ENCODE results near the gene S100A3.
"Not testable (repeated sequence)": the region's sequence is repeated elsewhere in the genome, so short reads cannot be mapped to it uniquely, and the experiment has no call there.

The S100A3 gene

DNA sequence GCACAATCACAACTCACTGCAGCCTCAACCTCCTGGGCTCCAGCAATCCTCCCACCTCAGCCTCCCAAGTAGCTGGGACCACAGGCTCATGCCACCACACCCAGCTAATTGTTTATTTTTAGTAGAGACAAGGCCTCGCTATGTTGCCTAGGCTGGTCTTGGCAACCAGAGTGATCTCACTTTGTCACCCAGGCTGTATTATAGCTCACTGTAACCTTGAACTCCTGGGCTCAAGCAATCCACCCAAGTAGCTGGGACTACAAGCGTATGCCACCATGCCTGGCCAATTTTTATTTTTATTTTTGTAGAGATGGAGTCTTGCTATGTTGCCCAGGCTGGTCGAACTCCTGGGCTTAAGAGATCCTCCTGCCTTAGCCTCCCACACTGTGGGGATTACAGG, 13.0 kb upstream of the S100A3 start:
- not testable (repeated sequence) for DNase-seq (ENCODE audit: low spot score in 2 of 2); H3K9me3 Mint-ChIP-seq; H3K4me3 Mint-ChIP-seq; ATAC-seq; H3K36me3 Mint-ChIP-seq
- H3K27ac Mint-ChIP-seq, result peak overlapping the region; percentile 83
- peaks cover 20% of the 10 kb centered on the region for H3K4me1 Mint-ChIP-seq

GRCh38 chr1:153561466-153561985, 12.5 kb upstream of the S100A3 start:
- H3K27ac Mint-ChIP-seq, result peak overlapping the region; percentile 83
- ATAC-seq (no peak), DNase-seq (ENCODE audit: low spot score in 2 of 2) (no peak)
- H3K36me3 Mint-ChIP-seq, result peaks cover 6% of the 10 kb centered on the region
- H3K4me1 Mint-ChIP-seq, result peaks cover 15% of the 10 kb centered on the region
- H3K9me3 Mint-ChIP-seq, result no peaks in the 10 kb centered on the region
- no peak overlapping the region for H3K4me3 Mint-ChIP-seq

DNA sequence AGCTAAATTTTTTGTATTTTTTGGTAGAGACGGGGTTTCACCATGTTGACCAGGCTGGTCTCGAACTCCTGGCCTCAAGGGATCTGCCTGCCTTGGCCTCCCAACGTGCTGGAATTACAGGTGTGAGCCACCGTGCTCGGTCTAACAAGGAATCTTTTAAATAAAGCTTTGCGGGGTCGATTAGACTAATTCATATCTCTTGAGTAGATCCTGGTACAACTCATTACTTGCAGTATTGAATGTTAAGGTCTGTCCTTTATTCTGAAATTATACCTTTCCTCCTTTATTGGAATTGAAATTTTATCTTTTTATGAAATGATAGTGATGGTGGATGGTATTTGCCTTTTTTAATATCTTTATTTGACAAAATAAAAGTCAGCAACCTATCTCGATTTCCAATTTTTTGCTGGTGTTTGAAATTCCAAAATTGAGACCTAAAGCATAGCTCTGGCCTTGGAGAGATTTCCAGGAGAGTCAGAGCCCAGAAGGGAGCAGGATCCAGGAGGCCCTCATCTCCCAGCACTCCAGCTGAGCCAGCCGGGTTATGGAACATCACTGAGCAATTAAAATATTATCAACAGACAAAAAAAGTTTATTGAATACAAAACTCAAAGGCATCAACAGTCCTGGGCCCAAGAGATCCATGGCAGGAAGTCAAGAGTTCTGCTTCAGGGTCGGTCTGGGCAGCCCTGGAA, 11.9 kb upstream of the S100A3 start:
- Mint-ChIP-seq H3K27ac (peak overlapping the region; percentile 83), H3K4me3 (no peak overlapping the region), H3K36me3 (peaks cover 4% of the 10 kb centered on the region), H3K9me3 (no peaks in the 10 kb centered on the region), H3K4me1 (peaks cover 9% of the 10 kb centered on the region)
- no peak for ATAC-seq
- DNase-seq (ENCODE audit: low spot score in 2 of 2), result no peak

DNA sequence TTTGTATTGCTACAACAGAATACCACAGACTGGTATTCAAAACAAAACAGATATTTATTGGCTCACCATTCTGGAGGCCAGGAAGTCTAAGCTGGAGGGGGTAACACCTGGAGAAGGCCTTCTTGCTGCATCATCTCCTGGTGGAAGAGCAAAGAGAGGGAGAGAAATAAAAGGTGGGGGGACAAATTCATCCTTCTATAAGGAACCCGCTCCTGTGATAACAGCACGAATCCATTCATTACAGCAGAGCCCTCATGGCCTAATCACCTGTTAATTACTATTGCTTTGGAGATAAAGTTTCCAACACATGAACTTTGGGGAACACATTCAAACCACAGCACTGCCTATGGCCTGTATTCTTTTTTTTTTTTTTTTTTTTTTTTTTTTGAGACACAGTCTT, 11.2 kb upstream of the S100A3 start:
- Mint-ChIP-seq H3K9me3 (no peaks in the 10 kb centered on the region), H3K4me1 (peaks cover 3% of the 10 kb centered on the region), H3K4me3 (no peak overlapping the region), H3K27ac (no peak overlapping the region), H3K36me3 (no peaks in the 10 kb centered on the region)
- DNase-seq (ENCODE audit: low spot score in 2 of 2) (no peak), ATAC-seq (no peak)

DNA sequence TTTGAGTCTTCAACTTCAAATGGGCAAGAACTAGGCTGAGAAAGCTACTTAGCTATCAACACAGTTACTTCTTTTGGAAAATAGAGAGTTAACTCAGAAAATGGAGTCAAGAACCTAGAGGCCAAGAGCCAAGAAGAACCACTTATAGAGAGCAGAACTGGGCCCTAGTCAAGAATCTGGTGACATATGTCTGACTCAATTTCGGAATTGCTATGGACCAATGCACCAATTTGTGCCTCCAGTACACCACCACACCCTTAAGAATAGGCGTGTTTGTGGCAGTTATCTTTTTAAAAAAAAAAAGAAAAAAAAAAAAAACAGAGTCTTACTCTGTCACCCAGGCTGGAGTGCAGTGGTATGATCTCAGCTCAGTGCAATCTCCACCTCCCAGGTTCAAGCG, 8.8 kb upstream of the S100A3 start:
- H3K4me3 Mint-ChIP-seq, result no peak overlapping the region

DNA sequence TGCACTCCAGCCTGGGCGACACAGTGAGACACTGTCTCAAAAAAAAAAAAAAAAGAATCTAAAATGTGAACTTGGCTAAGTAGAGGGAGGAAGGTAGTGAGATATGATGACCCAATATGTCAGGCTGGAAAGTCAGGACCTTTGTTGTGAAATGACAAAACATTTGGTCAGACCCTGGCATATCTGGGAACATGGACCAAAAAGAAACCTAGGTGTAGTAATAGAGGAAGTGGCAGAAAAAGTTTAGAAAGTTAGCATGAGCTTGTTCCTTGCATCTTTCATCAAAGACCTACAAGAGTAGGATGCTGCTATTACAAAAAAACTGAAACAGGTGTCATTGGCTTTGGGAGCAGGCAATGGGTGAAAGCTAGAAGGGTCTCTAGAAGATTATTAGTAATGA, 7.3 kb upstream of the S100A3 start:
- ATAC-seq (no peak), DNase-seq (ENCODE audit: low spot score in 2 of 2) (no peak)
- no peak overlapping the region for H3K4me3 Mint-ChIP-seq
- H3K27ac Mint-ChIP-seq, result no peak overlapping the region
- peaks cover 10% of the 10 kb centered on the region for H3K4me1 Mint-ChIP-seq
- no peaks in the 10 kb centered on the region for H3K9me3 Mint-ChIP-seq
- H3K36me3 Mint-ChIP-seq, result peaks cover 4% of the 10 kb centered on the region

More for the DNA sequence above, 8.8 kb upstream of the S100A3 start:
- DNase-seq (ENCODE audit: low spot score in 2 of 2) (no peak), ATAC-seq (no peak)
- H3K4me1 Mint-ChIP-seq, result peaks cover 10% of the 10 kb centered on the region
- no peaks in the 10 kb centered on the region for H3K36me3 Mint-ChIP-seq
- no peaks in the 10 kb centered on the region for H3K9me3 Mint-ChIP-seq
- no peak overlapping the region for H3K27ac Mint-ChIP-seq

GRCh38 chr1:153553830-153554541, 4.9 kb upstream of the S100A3 start:
- peaks cover 11% of the 10 kb centered on the region for H3K4me1 Mint-ChIP-seq
- H3K27ac Mint-ChIP-seq, result peak overlapping the region; percentile 74
- no peaks in the 10 kb centered on the region for H3K9me3 Mint-ChIP-seq
- ATAC-seq, result no peak
- peaks cover 4% of the 10 kb centered on the region for H3K36me3 Mint-ChIP-seq
- DNase-seq (ENCODE audit: low spot score in 2 of 2), result no peak
- no peak overlapping the region for H3K4me3 Mint-ChIP-seq

GRCh38 chr1:153553096-153553495, 4.0 kb upstream of the S100A3 start:
- H3K4me3 Mint-ChIP-seq, result no peak overlapping the region
- peaks cover 4% of the 10 kb centered on the region for H3K36me3 Mint-ChIP-seq
- ATAC-seq (no peak), DNase-seq (ENCODE audit: low spot score in 2 of 2) (no peak)
- peak overlapping the region; percentile 74 for H3K27ac Mint-ChIP-seq
- H3K4me1 Mint-ChIP-seq, result peaks cover 20% of the 10 kb centered on the region
- H3K9me3 Mint-ChIP-seq, result no peaks in the 10 kb centered on the region

DNA sequence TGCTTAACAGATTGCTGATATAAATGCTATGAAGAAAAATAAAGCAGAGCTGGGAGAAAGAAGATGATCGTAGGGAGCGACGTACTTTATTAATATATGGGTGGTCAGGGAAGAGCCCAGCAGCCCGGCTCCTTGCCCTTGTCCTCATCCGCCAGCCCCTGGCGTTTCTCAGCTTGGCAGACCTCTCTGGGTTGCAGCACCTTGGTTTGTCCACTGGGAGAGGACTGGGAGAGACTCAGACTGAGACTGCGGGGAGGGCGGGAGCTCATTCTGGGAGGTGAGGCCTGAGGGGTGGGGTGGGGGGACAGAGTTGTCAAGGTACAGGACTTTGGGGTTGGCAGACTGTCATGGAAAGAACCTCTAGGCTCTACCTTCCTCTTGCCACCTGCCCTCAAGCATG, 3.3 kb upstream of the S100A3 start:
- ATAC-seq, result no peak
- no peak overlapping the region for H3K27ac Mint-ChIP-seq
- H3K9me3 Mint-ChIP-seq, result no peaks in the 10 kb centered on the region
- no peak for DNase-seq (ENCODE audit: low spot score in 2 of 2)
- peaks cover 27% of the 10 kb centered on the region for H3K4me1 Mint-ChIP-seq
- H3K36me3 Mint-ChIP-seq, result peaks cover 4% of the 10 kb centered on the region
- no peak overlapping the region for H3K4me3 Mint-ChIP-seq

DNA sequence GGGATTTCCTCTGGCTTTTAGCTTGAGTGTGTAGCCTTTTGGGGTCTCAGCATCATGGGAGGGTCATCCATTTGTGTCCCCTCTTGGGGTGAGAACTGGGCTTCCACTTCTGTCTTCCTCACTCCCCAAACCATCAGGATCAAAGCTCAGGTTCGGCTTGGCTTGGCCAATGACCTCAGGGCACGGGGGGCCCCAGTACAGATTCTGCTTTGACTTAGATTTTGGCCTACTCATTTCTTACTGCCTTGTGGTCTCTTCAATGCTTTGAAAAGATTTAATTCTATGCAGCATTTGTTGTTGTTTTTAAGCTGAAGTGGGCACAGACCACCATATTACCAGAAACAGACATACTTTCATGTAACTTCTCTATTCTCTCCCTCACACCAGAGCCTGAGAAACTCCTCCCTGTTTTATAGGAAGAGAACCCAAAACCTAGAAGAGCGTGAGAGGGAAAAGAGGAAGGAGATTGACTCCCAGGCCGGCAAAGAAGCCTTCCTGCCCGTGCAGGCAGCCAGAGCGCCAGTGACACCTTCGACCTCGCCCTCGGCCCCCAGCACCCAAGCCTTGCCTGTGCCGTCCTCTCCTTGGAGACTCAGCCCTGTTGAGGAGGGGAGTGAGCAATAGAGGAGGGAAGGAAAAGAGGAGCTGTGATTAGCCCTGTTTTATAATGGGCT, 1.9 kb upstream of the S100A3 start:
- Mint-ChIP-seq H3K27ac (no peak overlapping the region), H3K36me3 (peaks cover 5% of the 10 kb centered on the region), H3K4me3 (no peak overlapping the region), H3K4me1 (peaks cover 39% of the 10 kb centered on the region), H3K9me3 (no peaks in the 10 kb centered on the region)
- DNase-seq (ENCODE audit: low spot score in 2 of 2), result no peak
- no peak for ATAC-seq

DNA sequence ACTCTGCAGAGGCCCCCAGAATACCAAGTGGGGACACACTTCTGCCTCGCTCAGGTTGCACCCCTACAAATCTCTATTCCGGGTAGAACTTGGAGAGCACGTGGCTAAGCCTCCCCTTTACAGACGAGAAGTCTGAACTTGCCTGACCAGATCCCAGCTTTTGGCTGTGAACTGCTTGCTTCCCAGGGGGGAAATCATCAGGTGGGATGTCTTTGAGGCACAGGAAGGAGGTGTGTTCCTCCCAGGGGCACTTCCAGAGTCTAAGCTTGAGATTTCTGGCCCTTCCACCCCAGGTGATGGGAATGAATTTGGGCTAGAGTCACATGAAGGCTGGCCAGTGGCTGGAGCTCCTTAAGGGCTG, 1.3 kb upstream of the S100A3 start:
- no peak for ATAC-seq
- DNase-seq (ENCODE audit: low spot score in 2 of 2), result no peak
- H3K9me3 Mint-ChIP-seq, result no peaks in the 10 kb centered on the region
- peaks cover 45% of the 10 kb centered on the region for H3K4me1 Mint-ChIP-seq
- peaks cover 11% of the 10 kb centered on the region for H3K36me3 Mint-ChIP-seq
- H3K4me3 Mint-ChIP-seq, result no peak overlapping the region
- peak overlapping the region; percentile 20 for H3K27ac Mint-ChIP-seq

DNA sequence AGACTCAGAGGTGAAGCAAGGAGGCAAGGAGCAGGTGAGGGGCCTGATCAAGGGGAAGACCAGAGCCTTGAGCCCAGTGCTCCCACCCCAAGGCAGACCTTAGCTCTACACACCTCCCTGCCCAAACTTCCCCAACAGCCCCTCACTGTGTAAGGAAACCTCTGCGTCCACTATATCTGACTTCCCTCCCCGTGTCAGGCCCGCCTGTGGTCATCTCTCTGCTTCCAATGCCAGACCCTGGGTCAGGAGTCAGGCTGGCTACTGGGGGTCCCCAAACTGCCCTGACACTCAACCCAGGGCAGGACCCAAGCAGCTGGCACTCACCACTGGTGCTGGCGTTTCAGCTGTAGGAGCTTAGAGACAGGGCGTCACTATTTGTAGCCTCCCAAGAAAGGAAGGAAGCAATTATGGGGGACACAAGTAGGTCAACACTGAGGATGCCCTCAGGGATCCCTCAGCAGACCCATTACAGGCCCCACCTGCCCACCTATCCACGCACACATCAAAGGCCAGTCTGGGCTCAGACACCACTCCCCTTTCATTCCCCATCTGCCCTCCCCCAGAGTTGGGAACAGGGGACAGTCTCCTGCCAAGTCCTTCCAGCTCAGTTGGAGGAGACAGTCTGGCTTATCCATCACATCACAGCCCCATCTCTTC, 811 bp upstream of the S100A3 start:
- H3K4me1 Mint-ChIP-seq, result peaks cover 50% of the 10 kb centered on the region
- H3K36me3 Mint-ChIP-seq, result peaks cover 16% of the 10 kb centered on the region
- ATAC-seq, result no peak
- no peaks in the 10 kb centered on the region for H3K9me3 Mint-ChIP-seq
- H3K27ac Mint-ChIP-seq, result peak overlapping the region; percentile 20
- no peak overlapping the region for H3K4me3 Mint-ChIP-seq
- no peak for DNase-seq (ENCODE audit: low spot score in 2 of 2)

- ATAC-seq, result no peak
- peaks cover 61% of the 10 kb centered on the region for H3K4me1 Mint-ChIP-seq
These were observed 1.2 kb downstream of the S100A3 start for GRCh38 chr1:153547560-153548551.

DNA sequence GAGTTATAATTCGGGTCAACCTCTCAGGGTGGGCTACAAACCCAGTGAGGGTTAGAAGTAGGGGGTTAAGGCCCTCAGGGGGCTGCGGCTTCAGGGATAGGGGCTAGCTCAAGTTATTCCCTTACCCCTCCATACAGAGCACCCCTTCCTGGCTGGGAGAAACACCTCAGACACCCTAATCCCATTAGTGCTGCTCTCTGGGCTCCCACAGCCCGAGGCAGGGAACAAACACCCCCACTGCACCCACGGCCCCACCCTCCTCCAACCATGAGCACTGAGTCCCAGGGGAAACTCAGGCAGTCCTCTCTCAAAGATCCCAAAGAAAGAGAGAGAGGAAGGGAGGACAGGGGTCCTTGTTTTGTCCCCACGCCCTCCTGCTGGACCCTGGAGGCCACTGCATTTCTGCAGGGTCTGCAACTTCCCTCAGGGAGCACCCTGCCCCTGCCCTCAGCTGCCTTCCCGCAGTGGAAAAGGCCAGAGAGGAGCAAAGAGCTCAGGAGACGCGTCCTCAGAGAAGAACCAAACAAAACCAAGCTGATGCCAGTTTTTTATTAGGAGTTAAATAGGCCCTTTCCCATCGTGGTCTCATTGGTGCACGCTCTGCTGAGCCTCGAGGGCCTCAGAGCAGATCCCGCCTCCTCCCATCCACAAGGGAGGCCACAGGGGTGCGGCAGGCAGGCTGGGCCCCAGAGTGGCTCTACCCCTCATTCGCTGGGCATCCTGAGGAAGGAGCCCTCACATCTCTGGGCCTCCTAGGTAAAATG, 2.1 kb downstream of the S100A3 start:
- peak overlapping the region; percentile 98 for H3K27ac Mint-ChIP-seq
- peaks cover 43% of the 10 kb centered on the region for H3K36me3 Mint-ChIP-seq
- ATAC-seq (no peak), DNase-seq (ENCODE audit: low spot score in 2 of 2) (no peak)
- H3K9me3 Mint-ChIP-seq, result no peaks in the 10 kb centered on the region
- H3K4me3 Mint-ChIP-seq, result peak overlapping the region; percentile 99
- peaks cover 69% of the 10 kb centered on the region for H3K4me1 Mint-ChIP-seq

More at GRCh38 chr1:153547560-153548551, 1.2 kb downstream of the S100A3 start:
- no peaks in the 10 kb centered on the region for H3K9me3 Mint-ChIP-seq
- no peak for DNase-seq (ENCODE audit: low spot score in 2 of 2)
- H3K4me3 Mint-ChIP-seq, result no peak overlapping the region
- peaks cover 36% of the 10 kb centered on the region for H3K36me3 Mint-ChIP-seq
- peak overlapping the region; percentile 65 for H3K27ac Mint-ChIP-seq
